ENCODE data around the gene CTU1. TPM values are rescaled to one million over a fixed set of nuclear protein-coding genes. Genes with fewer than 3 reads are reported as not detected.

Gene CTU1
- total RNA-seq, 1 experiment from 2014 or later, result 9.3 TPM

GRCh38 chr19:51119101-51119500 is 10.9 kb upstream of the CTU1 start:
- no peak overlapping the region for H3K4me3 ChIP-seq (ENCODE audit: low read depth in 2 of 2, low read length in 2 of 2)
- TF ChIP-seq POLR2AphosphoS5 (IDR thresholded peaks at IDR 0.05; ENCODE audit: low read depth, low read length), result no peak
- in situ Hi-C loops (cut with HindIII; ENCODE audit: low pct_unique_long_range_greater_than_20kb, low sequenced_read_pairs) (no loop called here), intact Hi-C loops (cut with micrococcal nuclease; ENCODE audit: unreplicated experiment) (no loop called here)
- POLR2A ChIA-PET, result no interaction called here
- H3K4me1 ChIP-seq (ENCODE audit: control insufficient read depth, insufficient read depth, low read length), result no peaks in the 10 kb centered on the region
- H3K27me3 ChIP-seq (ENCODE audit: control insufficient read depth, insufficient read depth, low read length), result peaks cover 13% of the 10 kb centered on the region
- no peaks in the 10 kb centered on the region for H3K36me3 ChIP-seq (ENCODE audit: control insufficient read depth, insufficient read depth, low read length)
- BruUV-seq (replicated peaks), result no TSS peak
- no peaks in the 10 kb centered on the region for H3K9me3 ChIP-seq (ENCODE audit: control insufficient read depth, insufficient read depth, low read depth, low read length)
- no peak for ATAC-seq
- H3K27ac ChIP-seq (ENCODE audit: low read length), result no peak overlapping the region
- CTCF ChIA-PET, result interaction anchor here (1.0 kb wide), 1 partner anchor 23 kb away, joined by 3 read pairs; no protein-coding TSS in a partner anchor
- no peak for DNase-seq (ENCODE audit: low read depth, low spot score)

GRCh38 chr19:51116736-51117286 is 8.6 kb upstream of the CTU1 start:
- intact Hi-C loops (cut with micrococcal nuclease; ENCODE audit: unreplicated experiment), result no loop called here
- peaks cover 13% of the 10 kb centered on the region for H3K27me3 ChIP-seq (ENCODE audit: control insufficient read depth, insufficient read depth, low read length)
- DNase-seq (ENCODE audit: low read depth, low spot score) (no peak), ATAC-seq (no peak)
- no peaks in the 10 kb centered on the region for H3K9me3 ChIP-seq (ENCODE audit: control insufficient read depth, insufficient read depth, low read depth, low read length)
- POLR2A ChIA-PET, result no interaction called here
- no peak overlapping the region for H3K4me3 ChIP-seq (ENCODE audit: low read depth in 2 of 2, low read length in 2 of 2)
- H3K4me1 ChIP-seq (ENCODE audit: control insufficient read depth, insufficient read depth, low read length), result no peaks in the 10 kb centered on the region
- H3K27ac ChIP-seq (ENCODE audit: low read length), result no peak overlapping the region
- CTCF ChIA-PET, result no interaction called here
- no TSS peak for BruUV-seq (replicated peaks)
- TF ChIP-seq REST (IDR thresholded peaks at IDR 0.05; ENCODE audit: insufficient read depth in 1 of 2, low read depth in 2 of 2, low read length in 1 of 2) (no peak), SIN3A (IDR thresholded peaks at IDR 0.05; ENCODE audit: borderline replicate concordance, insufficient read depth, low read depth, low read length) (no peak), POLR2AphosphoS5 (IDR thresholded peaks at IDR 0.05; ENCODE audit: low read depth, low read length) (no peak), TCF7L2 (IDR thresholded peaks at IDR 0.05; ENCODE audit: low read depth, low read length) (no peak), CTCF (IDR thresholded peaks at IDR 0.05) (no peak)
- H3K36me3 ChIP-seq (ENCODE audit: control insufficient read depth, insufficient read depth, low read length), result no peaks in the 10 kb centered on the region
- in situ Hi-C loops (cut with HindIII; ENCODE audit: low pct_unique_long_range_greater_than_20kb, low sequenced_read_pairs), result no loop called here

GRCh38 chr19:51114087-51114729 is 6.0 kb upstream of the CTU1 start:
- in situ Hi-C loops (cut with HindIII; ENCODE audit: low pct_unique_long_range_greater_than_20kb, low sequenced_read_pairs) (no loop called here), intact Hi-C loops (cut with micrococcal nuclease; ENCODE audit: unreplicated experiment) (no loop called here)
- CTCF ChIA-PET, result no interaction called here

More at GRCh38 chr19:51114087-51114729, 6.0 kb upstream of the CTU1 start:
- Histone ChIP-seq H3K4me1 (ENCODE audit: control insufficient read depth, insufficient read depth, low read length) (no peaks in the 10 kb centered on the region), H3K9me3 (ENCODE audit: control insufficient read depth, insufficient read depth, low read depth, low read length) (no peaks in the 10 kb centered on the region), H3K27ac (ENCODE audit: low read length) (no peak overlapping the region), H3K27me3 (ENCODE audit: control insufficient read depth, insufficient read depth, low read length) (peaks cover 13% of the 10 kb centered on the region), H3K4me3 (ENCODE audit: low read depth in 2 of 2, low read length in 2 of 2) (no peak overlapping the region), H3K36me3 (ENCODE audit: control insufficient read depth, insufficient read depth, low read length) (no peaks in the 10 kb centered on the region)
- no peak for TF ChIP-seq POLR2AphosphoS5 (IDR thresholded peaks at IDR 0.05; ENCODE audit: low read depth, low read length)
- TF ChIP-seq SIN3A (IDR thresholded peaks at IDR 0.05; ENCODE audit: borderline replicate concordance, insufficient read depth, low read depth, low read length), result no peak
- TF ChIP-seq CTCF (IDR thresholded peaks at IDR 0.05), result no peak
- POLR2A ChIA-PET, result interaction anchor here (0.7 kb wide), 1 partner anchor 502 kb away, joined by 5 read pairs; no protein-coding TSS in a partner anchor
- no TSS peak for BruUV-seq (replicated peaks)
- no peak for DNase-seq (ENCODE audit: low read depth, low spot score)
- ATAC-seq, result no peak

Data from Panc1 (cell line).